Fibroblast of villous mesenchyme (primary cell): ENCODE results near the gene UQCR11. TPM values are rescaled to one million over a fixed set of nuclear protein-coding genes. Genes with fewer than 3 reads are reported as not detected.

Experiments used
- DNase-seq: peaks from one replicate; pipeline ENCODE4 v3.0.0-alpha.2; 2010; ENCODE audit warnings: low read depth
- H3K4me3 ChIP-seq: 2 replicates; pipeline ENCODE4 v1.5.1; 2011; ENCODE audit warnings: low read depth, mild to moderate bottlenecking, low read length
- total RNA-seq: library from RNA; depleted of rRNA; stranded (reverse); fragments of >200 nt; gene quantifications from 2 replicates; pipeline ENCODE4 v1.2.3, GENCODE V29; 2012
- TF ChIP-seq, protein P1 (sequence below): IDR thresholded peaks from 2 replicates; pipeline ENCODE4 v1.5.1; 2012; ENCODE audit warnings: low read depth, mild to moderate bottlenecking, low read length; ENCODE audit not compliant: insufficient read depth

UQCR11 gene
- total RNA-seq, result 49.3 and 53.5 TPM in 2 replicates

DNA sequence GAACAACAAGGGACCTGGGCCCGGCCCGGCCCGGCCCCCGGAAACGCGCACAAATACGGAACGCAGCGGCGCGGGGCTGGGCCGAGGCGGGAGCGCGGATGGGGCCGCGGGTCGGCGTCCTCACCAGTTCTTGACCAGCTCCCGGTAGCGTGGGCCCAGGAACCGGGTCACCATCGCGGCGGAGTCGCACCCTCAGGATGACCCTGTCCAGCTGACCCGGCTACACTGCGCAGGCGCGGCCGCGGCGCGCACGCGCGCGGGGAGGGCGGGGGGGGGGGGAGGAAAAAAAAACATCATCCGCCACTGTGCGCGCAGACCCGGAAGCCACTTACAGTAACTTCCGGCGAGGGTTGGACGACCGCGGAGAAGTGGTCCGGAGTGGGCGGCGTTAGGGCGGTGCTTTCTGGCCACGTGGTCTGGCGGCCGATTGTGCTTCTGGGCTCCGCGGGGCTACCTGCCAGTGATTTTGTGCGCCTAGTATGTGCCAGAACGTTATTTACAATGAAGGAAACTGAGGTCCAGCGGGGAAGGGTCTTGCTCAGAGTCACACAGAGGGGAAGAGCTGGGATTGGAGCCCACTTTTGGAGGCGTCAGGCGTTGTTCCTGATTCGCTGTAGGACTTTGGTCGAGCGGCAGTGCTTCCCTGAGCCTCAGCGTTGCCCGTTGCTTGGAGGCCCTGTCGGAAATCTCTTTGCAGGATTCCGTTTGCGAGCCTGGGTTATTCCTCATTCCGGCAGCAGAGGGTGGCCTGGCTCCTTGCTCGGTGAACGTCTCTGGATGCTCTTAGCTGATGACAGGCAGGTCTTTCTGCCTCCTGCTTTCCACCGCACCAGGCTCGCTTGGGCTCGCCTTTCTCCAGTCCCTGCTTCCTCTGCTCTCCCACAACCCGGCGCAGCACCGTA, at the start of gene UQCR11:
Gene UQCR11, minus strand, starts transcription at position 227 of the 902 bp plus-strand sequence. Its CDS starts 53 bp downstream, at position 174.
- peak; percentile 97 for DNase-seq
- H3K4me3 ChIP-seq, result peak within 1 kb of the TSS; percentile 93
- TF ChIP-seq, protein P1, sequence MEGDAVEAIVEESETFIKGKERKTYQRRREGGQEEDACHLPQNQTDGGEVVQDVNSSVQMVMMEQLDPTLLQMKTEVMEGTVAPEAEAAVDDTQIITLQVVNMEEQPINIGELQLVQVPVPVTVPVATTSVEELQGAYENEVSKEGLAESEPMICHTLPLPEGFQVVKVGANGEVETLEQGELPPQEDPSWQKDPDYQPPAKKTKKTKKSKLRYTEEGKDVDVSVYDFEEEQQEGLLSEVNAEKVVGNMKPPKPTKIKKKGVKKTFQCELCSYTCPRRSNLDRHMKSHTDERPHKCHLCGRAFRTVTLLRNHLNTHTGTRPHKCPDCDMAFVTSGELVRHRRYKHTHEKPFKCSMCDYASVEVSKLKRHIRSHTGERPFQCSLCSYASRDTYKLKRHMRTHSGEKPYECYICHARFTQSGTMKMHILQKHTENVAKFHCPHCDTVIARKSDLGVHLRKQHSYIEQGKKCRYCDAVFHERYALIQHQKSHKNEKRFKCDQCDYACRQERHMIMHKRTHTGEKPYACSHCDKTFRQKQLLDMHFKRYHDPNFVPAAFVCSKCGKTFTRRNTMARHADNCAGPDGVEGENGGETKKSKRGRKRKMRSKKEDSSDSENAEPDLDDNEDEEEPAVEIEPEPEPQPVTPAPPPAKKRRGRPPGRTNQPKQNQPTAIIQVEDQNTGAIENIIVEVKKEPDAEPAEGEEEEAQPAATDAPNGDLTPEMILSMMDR, result peak; percentile 63

DNA sequence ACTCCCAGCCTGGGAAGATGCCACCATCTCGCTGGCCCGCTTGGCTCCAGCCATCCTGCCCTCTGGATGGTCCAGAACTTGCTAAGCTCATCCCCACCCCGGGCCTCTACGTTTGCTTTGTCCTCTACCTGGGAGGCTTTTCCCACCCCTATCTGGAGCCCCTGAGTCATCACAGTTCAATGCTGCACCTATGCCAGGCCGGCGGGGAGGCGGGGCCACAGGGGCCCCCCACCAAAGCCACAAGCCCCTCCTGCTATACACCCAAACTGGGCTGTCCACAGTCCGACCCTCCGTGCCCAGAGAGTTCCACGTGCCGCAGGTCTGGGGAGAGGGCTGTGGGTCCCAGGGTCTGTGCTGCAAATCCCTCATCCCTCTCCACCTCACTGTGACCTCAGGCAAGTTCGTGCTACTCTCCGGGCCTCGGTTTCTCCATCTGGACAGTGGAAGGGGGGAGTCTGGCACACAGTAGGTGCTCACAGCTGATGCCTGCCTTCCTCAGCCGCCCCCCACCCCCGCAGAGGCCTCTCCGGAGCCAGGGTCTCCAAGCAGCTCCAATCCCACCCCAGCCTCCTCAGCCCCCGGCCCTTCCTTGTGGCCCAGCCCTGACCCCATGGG, 49.0 kb upstream of the UQCR11 start:
- TF ChIP-seq, protein P1, result no peak
- no peak for DNase-seq
- no peak overlapping the region for H3K4me3 ChIP-seq

DNA sequence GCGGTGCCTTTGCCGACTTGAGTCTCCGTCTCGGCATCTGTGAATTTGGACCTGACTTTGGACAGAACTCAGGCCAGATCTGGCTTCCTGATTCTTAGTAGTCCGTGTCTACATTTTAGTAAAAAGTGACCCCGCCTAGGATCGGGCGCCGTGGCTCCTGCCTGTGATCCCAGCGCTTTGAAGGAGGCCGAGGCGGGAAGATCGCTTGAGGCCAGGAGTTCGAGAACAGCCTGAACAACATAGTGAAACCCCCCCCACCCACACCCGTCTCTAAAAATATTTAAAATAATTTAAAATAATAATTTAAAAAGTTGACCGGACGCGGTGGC, 48.0 kb upstream of the UQCR11 start:
- DNase-seq, result no peak
- peak overlapping the region; percentile 77 for H3K4me3 ChIP-seq
- TF ChIP-seq, protein P1, result no peak

DNA sequence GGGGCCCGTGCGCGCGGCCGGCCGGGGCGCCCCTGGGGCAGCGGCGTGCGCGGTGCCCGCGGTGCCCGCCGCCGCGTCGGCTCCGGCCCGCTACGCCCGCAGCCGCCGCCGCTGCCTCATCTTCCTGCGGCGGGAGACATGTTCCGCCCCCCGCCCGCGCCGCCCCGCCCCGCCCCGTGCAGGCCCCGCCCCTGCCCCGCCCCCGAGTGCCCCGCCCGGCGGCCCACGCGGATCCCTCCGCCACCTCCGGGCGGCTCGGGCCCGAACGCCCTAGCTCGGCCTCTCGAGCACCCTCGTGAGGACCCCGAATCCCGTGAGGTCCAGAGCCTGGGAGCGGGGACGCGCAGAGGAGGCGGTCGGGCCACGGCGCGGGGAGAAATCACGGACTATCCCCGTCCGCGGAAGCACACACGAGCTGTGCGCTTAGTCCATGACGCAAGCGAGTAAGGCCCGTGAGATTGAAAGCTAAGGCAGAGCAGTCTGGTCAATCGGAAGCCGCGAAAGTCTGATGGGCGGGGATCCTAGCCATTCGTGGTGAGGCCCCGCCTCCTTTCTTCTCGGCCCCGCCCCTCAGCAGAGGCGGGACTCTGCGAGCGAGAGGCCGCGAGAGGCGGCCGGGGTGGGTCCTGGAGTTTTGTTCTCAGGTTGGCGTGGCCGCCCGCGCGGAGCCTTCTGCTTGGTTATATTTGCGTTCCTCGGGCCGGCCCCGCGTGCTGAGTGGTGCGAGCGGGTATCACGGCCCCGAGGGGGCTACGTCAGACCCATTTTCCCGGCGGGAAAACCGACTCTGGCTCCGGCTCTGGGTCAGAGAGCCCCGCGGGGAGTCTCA, 47.4 kb upstream of the UQCR11 start, which contains the start of gene TCF3:
Gene TCF3, minus strand, starts transcription at position 145 of the 829 bp plus-strand sequence. CDS start 2,367 bp downstream, outside the sequence.
- TF ChIP-seq, protein P1, result no peak
- H3K4me3 ChIP-seq, result peak within 1 kb of the TSS; percentile 77
- peak; percentile 99 for DNase-seq

DNA sequence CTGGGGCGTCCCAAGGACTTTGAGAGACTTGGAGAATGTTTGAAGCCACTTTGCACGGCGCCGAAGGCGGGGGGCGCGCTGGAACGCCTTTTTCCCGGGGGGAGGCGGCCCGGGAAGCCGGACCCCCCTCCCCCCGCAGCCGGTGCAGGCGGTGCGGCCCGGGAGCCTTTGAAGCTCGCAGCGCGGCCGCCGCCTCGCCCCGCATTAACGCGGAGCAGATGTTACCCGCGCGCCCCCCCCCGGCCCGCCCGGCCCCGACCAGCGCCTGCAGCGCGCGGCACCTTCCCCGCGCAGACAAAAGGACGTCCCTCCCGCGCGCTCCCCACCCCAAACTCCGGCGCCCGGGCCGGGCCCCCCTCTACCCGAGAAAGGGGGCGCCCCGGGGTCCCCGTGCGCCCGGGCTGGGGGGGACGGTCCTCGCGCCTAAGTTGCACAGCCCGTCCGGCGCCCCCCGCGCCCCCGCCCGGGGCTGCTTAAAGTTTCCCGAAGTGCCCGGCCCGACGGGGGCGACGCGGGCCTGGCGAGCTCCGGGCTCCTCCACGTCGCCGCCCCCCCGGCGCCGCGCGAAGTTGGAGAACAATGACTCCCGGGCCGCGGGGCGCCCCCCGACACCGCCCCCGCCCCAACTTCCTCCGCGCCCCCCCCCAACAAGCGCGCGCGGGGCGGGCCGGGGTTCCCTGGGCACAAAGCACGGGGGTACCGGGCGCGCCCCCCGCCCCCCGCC, 46.5 kb upstream of the UQCR11 start:
- peak overlapping the region; percentile 77 for H3K4me3 ChIP-seq
- TF ChIP-seq, protein P1, result no peak
- peak; percentile 55 for DNase-seq
